Measurements from ENCODE around the gene PRKAG2.

DNA sequence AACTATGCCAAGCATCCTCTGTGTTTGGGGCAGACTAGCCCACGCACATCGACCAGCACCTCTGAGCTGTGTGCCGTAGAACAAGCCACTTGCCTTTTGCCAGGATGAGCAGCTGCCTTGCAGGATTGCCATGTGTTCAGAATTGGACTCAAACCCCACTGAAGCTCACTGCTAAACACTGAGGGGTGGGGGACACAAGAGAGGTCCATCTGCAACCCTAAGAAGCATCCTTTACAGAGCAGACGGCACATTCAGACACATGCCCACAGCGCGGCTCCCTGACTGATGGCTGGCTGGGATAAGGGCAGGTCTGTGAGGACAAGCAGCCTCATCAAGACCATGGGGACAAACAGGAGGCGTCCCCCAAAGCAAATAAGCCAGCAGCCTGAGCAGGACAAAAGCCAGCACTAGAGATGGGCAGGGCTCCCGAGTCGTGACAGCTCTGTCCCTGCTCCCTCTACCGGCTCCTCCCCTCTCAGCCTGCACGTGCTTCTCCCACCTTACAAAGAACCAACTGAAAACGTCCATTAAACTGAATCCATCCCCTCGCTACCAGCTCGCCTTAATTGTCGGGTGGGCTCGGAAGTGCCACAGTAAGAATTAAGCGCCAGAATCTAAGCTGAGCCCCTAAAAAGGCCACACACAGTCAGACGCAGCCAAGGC, 114.2 kb downstream of the PRKAG2 start:
- no peak for TF ChIP-seq POLR2A (IDR thresholded peaks at IDR 0.05)
- TF ChIP-seq, protein P1, sequence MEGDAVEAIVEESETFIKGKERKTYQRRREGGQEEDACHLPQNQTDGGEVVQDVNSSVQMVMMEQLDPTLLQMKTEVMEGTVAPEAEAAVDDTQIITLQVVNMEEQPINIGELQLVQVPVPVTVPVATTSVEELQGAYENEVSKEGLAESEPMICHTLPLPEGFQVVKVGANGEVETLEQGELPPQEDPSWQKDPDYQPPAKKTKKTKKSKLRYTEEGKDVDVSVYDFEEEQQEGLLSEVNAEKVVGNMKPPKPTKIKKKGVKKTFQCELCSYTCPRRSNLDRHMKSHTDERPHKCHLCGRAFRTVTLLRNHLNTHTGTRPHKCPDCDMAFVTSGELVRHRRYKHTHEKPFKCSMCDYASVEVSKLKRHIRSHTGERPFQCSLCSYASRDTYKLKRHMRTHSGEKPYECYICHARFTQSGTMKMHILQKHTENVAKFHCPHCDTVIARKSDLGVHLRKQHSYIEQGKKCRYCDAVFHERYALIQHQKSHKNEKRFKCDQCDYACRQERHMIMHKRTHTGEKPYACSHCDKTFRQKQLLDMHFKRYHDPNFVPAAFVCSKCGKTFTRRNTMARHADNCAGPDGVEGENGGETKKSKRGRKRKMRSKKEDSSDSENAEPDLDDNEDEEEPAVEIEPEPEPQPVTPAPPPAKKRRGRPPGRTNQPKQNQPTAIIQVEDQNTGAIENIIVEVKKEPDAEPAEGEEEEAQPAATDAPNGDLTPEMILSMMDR (IDR thresholded peaks at IDR 0.05): no peak

Data from Peyer's patch (tissue), 4 donors.